Left lung (tissue), 14 donors: ENCODE measurements around the gene ZNF446. TPM values are rescaled to one million over a fixed set of nuclear protein-coding genes. Genes with fewer than 3 reads are reported as not detected.

Experiments
- ATAC-seq: fragments of 200-7000 bp; cut with Tn5 transposase; one replicate; pipeline ENCODE4 v1.9.1; 2020; ENCODE audit warnings: moderate library complexity
- DNase-seq, 4 donors: peaks; one replicate each; pipeline ENCODE4 v3.0.0-alpha.2; 2013 to 2020
- H3K27ac ChIP-seq, 2 donors: fragments of 200-600 bp; sonication (generic) in 1 of 2; one replicate each; pipeline versions ENCODE4 v1.5.0 to v1.8.0; 2020 to 2021
- H3K27me3 ChIP-seq, 2 donors: fragments of 200-600 bp; sonication (generic) in 1 of 2; one replicate each; pipeline versions ENCODE4 v1.5.0 to v1.8.0; 2020 to 2021
- H3K36me3 ChIP-seq, 2 donors: fragments of 200-600 bp; sonication (generic) in 1 of 2; one replicate each; pipeline versions ENCODE4 v1.5.0 to v1.8.0; 2020 to 2021
- H3K4me1 ChIP-seq, 2 donors: fragments of 200-600 bp; one replicate each; pipeline ENCODE4 v1.8.0; 2021
- H3K4me3 ChIP-seq, 2 donors: fragments of 200-600 bp; sonication (generic) in 1 of 2; one replicate each; pipeline versions ENCODE4 v1.5.0 to v1.8.0; 2020 to 2021; ENCODE audit warnings: mild to moderate bottlenecking in 1 of 2
- H3K9me3 ChIP-seq, 2 donors: fragments of 200-600 bp; sonication (generic) in 1 of 2; one replicate each; pipeline versions ENCODE4 v1.5.0 to v1.8.0; 2020 to 2021
- CTCF ChIP-seq, 2 donors: fragments of 200-600 bp; sonication (generic) in 1 of 2; IDR thresholded peaks; one replicate each; pipeline versions ENCODE4 v1.5.0 to v1.8.0; 2021; ENCODE audit warnings: antibody characterized with exemption in 2 of 2
- intact Hi-C, 2 donors: fragments of 100-400 bp; cut with DNase I; formaldehyde crosslinking; loops; one replicate each; pipeline versions ENCODE4 v1.11.2 to v1.14.2; 2022
- long read RNA-seq, 12 donors: library from polyadenylated mRNA in 2 of 12; unstranded in 2 of 12; transcript quantifications; one replicate each; pipeline ENCODE4 v2.0.0 and lab custom pipeline, GENCODE V29; 2019 to 2026
- polyA plus RNA-seq, 6 donors: library from polyadenylated mRNA; unstranded; fragments of 120-200 nt; gene quantifications; one replicate each; pipeline ENCODE4 v1.2.1, GENCODE V29; 2013; ENCODE audit not compliant: insufficient read length in 6 of 6
- total RNA-seq, 2 donors: library from RNA; stranded (reverse); fragmentation: NEBNext Ultra II Directional; extraction: Animal tissue kit (Norgen Biotek cat#: 25700); gene quantifications; one replicate each; pipeline ENCODE4 v1.2.1, GENCODE V29; 2021
- donor health status: DM: no; HTN: yes; CAD: no.
- donor health status: DM: no; HTN: no; CAD: no.

ZNF446 gene
- total RNA-seq, result 1 to 10 TPM; 6.2 to 6.6 TPM
- 10 to 100 TPM; 12.9 to 16.9 (median 15.0) TPM for polyA plus RNA-seq
- long read RNA-seq, donor 1, partial matches to known transcripts, result 12 of 17 reads
- long read RNA-seq, donor 1, other reads (novel, unspliced or antisense), result 0 of 17 reads
- long read RNA-seq, donor 2, partial matches to known transcripts, result 0 of 1 reads
- long read RNA-seq, donor 2, other reads (novel, unspliced or antisense), result 0 of 1 reads
- long read RNA-seq, donor 3, result 0 reads
- long read RNA-seq, donor 4, partial matches to known transcripts, result 2 of 5 reads
- long read RNA-seq, donor 4, other reads (novel, unspliced or antisense), result 2 of 5 reads
- long read RNA-seq, donor 5, result 0 reads
- long read RNA-seq, donor 6, partial matches to known transcripts, result 0 of 2 reads
- long read RNA-seq, donor 6, other reads (novel, unspliced or antisense), result 0 of 2 reads
- long read RNA-seq, donor 7, result 0 reads
- long read RNA-seq, donor 8, partial matches to known transcripts, result 5 of 6 reads
- long read RNA-seq, donor 8, other reads (novel, unspliced or antisense), result 0 of 6 reads
- long read RNA-seq, donor 9, result 0 reads
- long read RNA-seq, donor 10, partial matches to known transcripts, result 2 of 12 reads
- long read RNA-seq, donor 10, other reads (novel, unspliced or antisense), result 7 of 12 reads
- long read RNA-seq, donor 11, result 0 reads
- long read RNA-seq, donor 12, partial matches to known transcripts, result 0 of 2 reads
- long read RNA-seq, donor 12, other reads (novel, unspliced or antisense), result 0 of 2 reads

GRCh38 chr19:58475714-58476497 lies at the start of gene ZNF446:
TSS of gene ZNF446 (plus strand) at chr19:58476352. CDS start at chr19:58477219, 867 bp downstream.
- ATAC-seq, result peak; percentile 94
- Histone ChIP-seq H3K27ac (peak within 1 kb of the TSS; percentile 92 to 94), H3K9me3 (no peaks in the 10 kb centered on the region), H3K4me1 (peaks cover 9 to 19% of the 10 kb centered on the region in 2 donors), H3K4me3 (peak within 1 kb of the TSS; percentile 65 to 72), H3K27me3 (no peaks in the 10 kb centered on the region), H3K36me3 (peaks cover 0 to 42% of the 10 kb centered on the region in 2 donors)
- DNase-seq, result peak; percentile 97
- TF ChIP-seq CTCF (IDR thresholded peaks at IDR 0.05), result peak in 1 of 2 donors; percentile 14
- intact Hi-C loops, result no loop called here

GRCh38 chr19:58428617-58429016 lies 47.5 kb upstream of the ZNF446 start:
- no peak for TF ChIP-seq CTCF (IDR thresholded peaks at IDR 0.05)
- H3K27ac ChIP-seq, result no peak overlapping the region
- H3K4me3 ChIP-seq, result no peak overlapping the region
- ATAC-seq (no peak), DNase-seq (no peak)
- peaks cover 7 to 84% of the 10 kb centered on the region in 2 donors for H3K9me3 ChIP-seq
- intact Hi-C loops, result no loop called here
- H3K36me3 ChIP-seq, result peaks cover 0 to 38% of the 10 kb centered on the region in 2 donors
- no peaks in the 10 kb centered on the region for H3K4me1 ChIP-seq
- H3K27me3 ChIP-seq, result no peaks in the 10 kb centered on the region

GRCh38 chr19:58429745-58430144 lies 46.4 kb upstream of the ZNF446 start:
- Histone ChIP-seq H3K36me3 (peaks cover 0 to 49% of the 10 kb centered on the region in 2 donors), H3K9me3 (peaks cover 16 to 94% of the 10 kb centered on the region in 2 donors), H3K27ac (no peak overlapping the region), H3K4me3 (no peak overlapping the region), H3K27me3 (no peaks in the 10 kb centered on the region), H3K4me1 (no peaks in the 10 kb centered on the region)
- intact Hi-C loops, result no loop called here
- no peak for ATAC-seq
- DNase-seq, result no peak
- no peak for TF ChIP-seq CTCF (IDR thresholded peaks at IDR 0.05)

- Histone ChIP-seq H3K27me3 (no peaks in the 10 kb centered on the region), H3K4me1 (peaks cover under 1 to 5% of the 10 kb centered on the region in 2 donors), H3K36me3 (peaks cover 3 to 85% of the 10 kb centered on the region in 2 donors), H3K9me3 (peaks cover 20 to 100% of the 10 kb centered on the region in 2 donors), H3K27ac (no peak overlapping the region), H3K4me3 (no peak overlapping the region)
- intact Hi-C loops, result no loop called here
- ATAC-seq, result no peak
- no peak for DNase-seq
- no peak for TF ChIP-seq CTCF (IDR thresholded peaks at IDR 0.05)
Measured at GRCh38 chr19:58434217-58434616, 41.9 kb upstream of the ZNF446 start.
